Measurements from ENCODE around the gene ALDH3B1. TPM values are rescaled to one million over a fixed set of nuclear protein-coding genes. Genes with fewer than 3 reads are reported as not detected.

Gene ALDH3B1
- total and polyA plus RNA-seq, 8 donors, result 3.2 to 13.7 (median 8.0) TPM

GRCh38 chr11:68018730-68019190 lies 8.6 kb downstream of the ALDH3B1 start:
- intact Hi-C loops (cut with DNase I), result no loop called here
- H3K36me3 ChIP-seq, result no peaks in the 10 kb centered on the region
- DNase-seq (peak in 1 of 6 donors; percentile 63), ATAC-seq (no peak), FAIRE-seq (no peak)
- H3K27ac ChIP-seq, result no peak overlapping the region
- no peak overlapping the region for H3K4me3 ChIP-seq
- TF ChIP-seq, protein P1, sequence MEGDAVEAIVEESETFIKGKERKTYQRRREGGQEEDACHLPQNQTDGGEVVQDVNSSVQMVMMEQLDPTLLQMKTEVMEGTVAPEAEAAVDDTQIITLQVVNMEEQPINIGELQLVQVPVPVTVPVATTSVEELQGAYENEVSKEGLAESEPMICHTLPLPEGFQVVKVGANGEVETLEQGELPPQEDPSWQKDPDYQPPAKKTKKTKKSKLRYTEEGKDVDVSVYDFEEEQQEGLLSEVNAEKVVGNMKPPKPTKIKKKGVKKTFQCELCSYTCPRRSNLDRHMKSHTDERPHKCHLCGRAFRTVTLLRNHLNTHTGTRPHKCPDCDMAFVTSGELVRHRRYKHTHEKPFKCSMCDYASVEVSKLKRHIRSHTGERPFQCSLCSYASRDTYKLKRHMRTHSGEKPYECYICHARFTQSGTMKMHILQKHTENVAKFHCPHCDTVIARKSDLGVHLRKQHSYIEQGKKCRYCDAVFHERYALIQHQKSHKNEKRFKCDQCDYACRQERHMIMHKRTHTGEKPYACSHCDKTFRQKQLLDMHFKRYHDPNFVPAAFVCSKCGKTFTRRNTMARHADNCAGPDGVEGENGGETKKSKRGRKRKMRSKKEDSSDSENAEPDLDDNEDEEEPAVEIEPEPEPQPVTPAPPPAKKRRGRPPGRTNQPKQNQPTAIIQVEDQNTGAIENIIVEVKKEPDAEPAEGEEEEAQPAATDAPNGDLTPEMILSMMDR (IDR thresholded peaks at IDR 0.05), result no peak
- H3K4me1 ChIP-seq, result no peaks in the 10 kb centered on the region
- 90 to 96% methylated on average over 18 of the region's 18 CpGs for WGBS, 2 donors
- no peaks in the 10 kb centered on the region for H3K9me3 ChIP-seq
- no peaks in the 10 kb centered on the region for H3K27me3 ChIP-seq

DNA sequence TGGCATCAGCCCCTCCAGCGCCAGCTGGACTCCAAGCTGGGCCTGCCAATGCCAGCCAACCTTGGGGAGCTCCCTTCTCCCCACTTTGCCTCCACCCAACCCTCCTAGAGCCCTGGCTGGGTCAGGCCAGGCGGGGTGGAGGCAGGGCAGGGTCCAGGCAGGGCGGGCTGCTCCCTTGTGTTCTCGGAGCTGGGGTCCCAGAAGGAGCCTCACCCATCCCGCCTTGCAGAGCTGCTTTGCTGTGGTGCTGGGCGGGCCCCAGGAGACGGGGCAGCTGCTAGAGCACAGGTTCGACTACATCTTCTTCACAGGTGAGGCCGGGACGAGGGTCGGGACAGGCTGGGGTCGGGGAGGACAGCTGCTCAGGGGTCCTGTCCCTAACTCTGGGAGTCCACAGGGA lies 9.4 kb downstream of the ALDH3B1 start:
- no peak overlapping the region for H3K4me3 ChIP-seq
- intact Hi-C loops (cut with DNase I), result no loop called here
- no peaks in the 10 kb centered on the region for H3K36me3 ChIP-seq
- no peaks in the 10 kb centered on the region for H3K4me1 ChIP-seq
- H3K27ac ChIP-seq, result no peak overlapping the region
- FAIRE-seq, result no peak
- ATAC-seq, result no peak
- no peaks in the 10 kb centered on the region for H3K9me3 ChIP-seq
- 82 to 87% methylated on average over 12 of the region's 12 CpGs for WGBS, 2 donors
- TF ChIP-seq, protein P1 (IDR thresholded peaks at IDR 0.05), result no peak
- H3K27me3 ChIP-seq, result no peaks in the 10 kb centered on the region
- DNase-seq, result peak in 2 of 6 donors; percentile 31 to 75

- 39 to 42% methylated on average over 11 of the region's 11 CpGs for WGBS, 2 donors
- no peaks in the 10 kb centered on the region for H3K36me3 ChIP-seq
- no peaks in the 10 kb centered on the region for H3K4me1 ChIP-seq
- H3K4me3 ChIP-seq, result no peak overlapping the region
- no peak overlapping the region for H3K27ac ChIP-seq
- peak in 3 of 4 donors; percentile 45 to 50 (median 47) for ATAC-seq
- FAIRE-seq, result no peak
- intact Hi-C loops (cut with DNase I), result no loop called here
- peak in 1 of 6 donors; percentile 69 for DNase-seq
- H3K9me3 ChIP-seq, result no peaks in the 10 kb centered on the region
- TF ChIP-seq, protein P1 (IDR thresholded peaks at IDR 0.05), result peak in 1 of 4 donors; percentile 10
- H3K27me3 ChIP-seq, result no peaks in the 10 kb centered on the region
These were observed 10.4 kb downstream of the ALDH3B1 start for GRCh38 chr11:68020575-68020974.

DNA sequence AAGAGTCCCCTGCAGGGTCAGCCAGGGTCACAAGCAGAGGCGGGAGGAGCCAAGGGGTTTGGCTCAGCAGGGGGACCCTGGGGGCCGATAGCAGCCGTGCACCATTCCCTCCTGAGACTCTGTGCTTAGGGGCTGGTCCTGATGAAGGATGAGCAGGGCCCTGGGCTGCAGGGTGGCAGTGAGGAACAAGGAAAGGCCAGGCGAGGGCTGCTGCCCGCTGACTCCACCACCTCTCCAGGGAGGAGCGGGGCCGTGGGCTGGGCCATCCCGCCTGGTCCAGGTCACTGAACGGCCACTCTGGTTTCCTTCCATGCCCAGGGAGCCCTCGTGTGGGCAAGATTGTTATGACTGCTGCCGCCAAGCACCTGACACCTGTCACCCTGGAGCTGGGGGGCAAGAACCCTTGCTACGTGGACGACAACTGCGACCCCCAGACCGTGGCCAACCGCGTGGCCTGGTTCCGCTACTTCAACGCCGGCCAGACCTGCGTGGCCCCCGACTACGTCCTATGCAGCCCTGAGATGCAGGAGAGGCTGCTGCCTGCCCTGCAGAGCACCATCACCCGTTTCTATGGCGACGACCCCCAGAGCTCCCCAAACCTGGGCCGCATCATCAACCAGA lies 11.2 kb downstream of the ALDH3B1 start:
- no peak overlapping the region for H3K4me3 ChIP-seq
- no peak for FAIRE-seq
- no peaks in the 10 kb centered on the region for H3K27me3 ChIP-seq
- intact Hi-C loops (cut with DNase I), result no loop called here
- H3K9me3 ChIP-seq, result no peaks in the 10 kb centered on the region
- peak in 2 of 6 donors; percentile 55 to 85 for DNase-seq
- H3K27ac ChIP-seq, result no peak overlapping the region
- 38 to 63% methylated on average over 26 to 27 of the region's 27 CpGs for WGBS, 2 donors
- TF ChIP-seq, protein P1 (IDR thresholded peaks at IDR 0.05), result peak in 3 of 4 donors; percentile 20 to 29 (median 25)
- no peaks in the 10 kb centered on the region for H3K36me3 ChIP-seq
- no peaks in the 10 kb centered on the region for H3K4me1 ChIP-seq
- ATAC-seq, result peak; percentile 50 to 86 (median 79)

DNA sequence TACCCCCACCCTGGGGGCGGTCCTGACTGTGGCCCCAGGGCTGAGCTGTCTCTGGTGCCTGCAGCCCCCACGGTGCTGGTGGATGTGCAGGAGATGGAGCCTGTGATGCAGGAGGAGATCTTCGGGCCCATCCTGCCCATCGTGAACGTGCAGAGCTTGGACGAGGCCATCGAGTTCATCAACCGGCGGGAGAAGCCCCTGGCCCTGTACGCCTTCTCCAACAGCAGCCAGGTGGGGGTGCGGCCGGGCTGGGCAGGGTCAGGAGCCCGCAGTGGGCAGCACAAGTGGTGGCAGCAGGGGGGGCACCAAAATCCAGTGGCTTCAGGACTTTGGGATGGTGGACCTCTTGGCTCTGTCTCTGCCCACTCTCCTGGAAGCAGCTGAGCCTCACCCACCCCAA lies 12.4 kb downstream of the ALDH3B1 start:
- DNase-seq (peak in 1 of 6 donors; percentile 63), FAIRE-seq (no peak), ATAC-seq (no peak)
- H3K27me3 ChIP-seq, result no peaks in the 10 kb centered on the region
- no peaks in the 10 kb centered on the region for H3K4me1 ChIP-seq
- 90 to 97% methylated on average over 12 to 13 of the region's 13 CpGs for WGBS, 2 donors
- H3K9me3 ChIP-seq, result no peaks in the 10 kb centered on the region
- H3K27ac ChIP-seq, result no peak overlapping the region
- TF ChIP-seq, protein P1 (IDR thresholded peaks at IDR 0.05), result no peak
- intact Hi-C loops (cut with DNase I), result no loop called here
- no peak overlapping the region for H3K4me3 ChIP-seq
- H3K36me3 ChIP-seq, result no peaks in the 10 kb centered on the region

Measured in pancreas (tissue), 10 donors.